ENCODE data around the gene C1orf35.

The C1orf35 gene

GRCh38 chr1:228102791-228103620 is at the start of gene C1orf35:
Gene C1orf35 (minus strand): TSS chr1:228103325. CDS start chr1:228103227, 98 bp downstream.
- peak; percentile 95 to 96 for DNase-seq

GRCh38 chr1:228152918-228153258 is 49.8 kb upstream of the C1orf35 start:
- DNase-seq: no peak

GRCh38 chr1:228152097-228152917 is 49.2 kb upstream of the C1orf35 start:
- DNase-seq: no peak

- DNase-seq: no peak
Observed at GRCh38 chr1:228151180-228151925, 48.2 kb upstream of the C1orf35 start.

GRCh38 chr1:228150461-228151179 is 47.5 kb upstream of the C1orf35 start:
- no peak for DNase-seq

GRCh38 chr1:228150120-228150460 is 47.0 kb upstream of the C1orf35 start:
- DNase-seq: no peak

- DNase-seq: no peak
Observed at GRCh38 chr1:228149406-228150119, 46.4 kb upstream of the C1orf35 start, which contains the start of gene GJC2. Gene GJC2 (plus strand): TSS chr1:228149930. CDS start chr1:228157759, 7,829 bp downstream.

GRCh38 chr1:228148935-228149405 is 45.8 kb upstream of the C1orf35 start:
- no peak for DNase-seq

- no peak for DNase-seq
Observed at GRCh38 chr1:228148196-228148861, 45.2 kb upstream of the C1orf35 start.

- DNase-seq: no peak
Observed at GRCh38 chr1:228147768-228148167, 44.6 kb upstream of the C1orf35 start.

- no peak for DNase-seq
Observed at GRCh38 chr1:228147151-228147693, 44.1 kb upstream of the C1orf35 start.

GRCh38 chr1:228146417-228147150 is 43.5 kb upstream of the C1orf35 start:
- no peak for DNase-seq

- no peak for DNase-seq
Observed at GRCh38 chr1:228145463-228146416, 42.6 kb upstream of the C1orf35 start.

GRCh38 chr1:228144993-228145343 is 41.8 kb upstream of the C1orf35 start:
- DNase-seq: no peak

GRCh38 chr1:228144193-228144992 is 41.3 kb upstream of the C1orf35 start:
- DNase-seq: no peak

GRCh38 chr1:228143480-228144192 is 40.5 kb upstream of the C1orf35 start:
- DNase-seq: no peak

- DNase-seq: no peak
Observed at GRCh38 chr1:228142701-228143136, 39.6 kb upstream of the C1orf35 start.
